Panc1 (cell line): ENCODE measurements around the gene BRD4. TPM values are rescaled to one million over a fixed set of nuclear protein-coding genes. Genes with fewer than 3 reads are reported as not detected.

Experiments
- ATAC-seq: fragments of 200-7000 bp; cut with Tn5 transposase; 2 replicates; pipeline ENCODE4 v1.9.1; 2020; ENCODE audit warnings: mild to moderate bottlenecking, moderate library complexity
- BruUV-seq: library from RNA; stranded (reverse); fragments of 400-500 nt; replicated peaks from 2 replicates; lab custom pipeline; 2021; lab: Mats Ljungman, UMichigan
- CTCF ChIA-PET: fragments of 300-600 bp; sonication (Branson Sonifier 250); formaldehyde crosslinking; loops from one replicate; lab custom pipeline; 2022; ENCODE audit warnings: antibody characterized with exemption; lab: Charles Lee
- POLR2A ChIA-PET: fragments of 300-600 bp; sonication (Branson Sonifier 250); formaldehyde crosslinking; loops from one replicate; lab custom pipeline; 2022; ENCODE audit warnings: antibody characterized with exemption; lab: Charles Lee
- DNase-seq: peaks from one replicate; pipeline ENCODE4 v3.0.0-alpha.2; 2010; ENCODE audit warnings: low read depth, low spot score
- H3K27ac ChIP-seq: 2 replicates; pipeline ENCODE4 v1.5.1; 2011; ENCODE audit warnings: mild to moderate bottlenecking, low read length, inconsistent platforms
- H3K27me3 ChIP-seq: fragments of 200-500 bp; sonication (Bioruptor generic); 2 replicates; pipeline ENCODE4 v1.6.0; 2014; ENCODE audit warnings: low read length, inconsistent platforms; ENCODE audit not compliant: control insufficient read depth, insufficient read depth
- H3K36me3 ChIP-seq: fragments of 200-500 bp; sonication (Bioruptor generic); 2 replicates; pipeline ENCODE4 v1.5.1; 2014; ENCODE audit warnings: inconsistent platforms, mild to moderate bottlenecking, low read length, moderate library complexity; ENCODE audit not compliant: control insufficient read depth, insufficient read depth
- H3K4me1 ChIP-seq: 2 replicates; pipeline ENCODE4 v1.5.1; 2011; ENCODE audit warnings: inconsistent platforms, mild to moderate bottlenecking, low read length, moderate library complexity; ENCODE audit not compliant: control insufficient read depth, insufficient read depth
- H3K4me3 ChIP-seq, 2 experiments: 2 replicates each; pipeline ENCODE4 v1.5.1; 2011 to 2012; ENCODE audit warnings: low read depth in 2 of 2, low read length in 2 of 2, mild to moderate bottlenecking in 2 of 2, inconsistent platforms in 1 of 2, moderate library complexity in 1 of 2
- H3K9me3 ChIP-seq: fragments of 200-500 bp; sonication (Bioruptor generic); 2 replicates; pipeline ENCODE4 v1.5.1; 2014; ENCODE audit warnings: low read depth, mild to moderate bottlenecking, inconsistent platforms, low read length, moderate library complexity; ENCODE audit not compliant: control insufficient read depth, insufficient read depth
- CTCF ChIP-seq: fragments of 450-650 bp; IDR thresholded peaks from 2 replicates; pipeline ENCODE4 v1.5.1; 2017; ENCODE audit warnings: mild to moderate bottlenecking
- POLR2AphosphoS5 ChIP-seq: IDR thresholded peaks from 2 replicates; pipeline ENCODE4 v1.6.1; 2012; ENCODE audit warnings: mild to moderate bottlenecking, low read depth, low read length, moderate library complexity
- SIN3A ChIP-seq: IDR thresholded peaks from 2 replicates; pipeline ENCODE4 v1.6.1; 2012; ENCODE audit warnings: low read depth, mild to moderate bottlenecking, low read length, moderate library complexity, borderline replicate concordance; ENCODE audit not compliant: insufficient read depth
- TCF7L2 ChIP-seq: IDR thresholded peaks from 2 replicates; pipeline ENCODE4 v1.6.1; 2011; ENCODE audit warnings: mild to moderate bottlenecking, low read depth, low read length, inconsistent platforms
- in situ Hi-C: cut with HindIII; loops from 2 replicates; pipeline ENCODE4 v1.10.0; 2016; ENCODE audit warnings: low sequenced_read_pairs, low pct_unique_long_range_greater_than_20kb
- intact Hi-C: fragments of 100-400 bp; cut with micrococcal nuclease; formaldehyde crosslinking; loops from one replicate; pipeline ENCODE4 v1.10.0; 2022; ENCODE audit not compliant: unreplicated experiment
- total RNA-seq: library from RNA; stranded (reverse); gene quantifications from one replicate; pipeline ENCODE4 v1.2.1, GENCODE V29; 2021; ENCODE audit not compliant: unreplicated experiment
- TF ChIP-seq, protein P1 (sequence below), 2 experiments: IDR thresholded peaks; 2 replicates each; pipeline ENCODE4 v1.6.1; 2011 to 2012; ENCODE audit warnings: low read depth in 2 of 2, control low read depth in 1 of 2, low read length in 1 of 2, mild to moderate bottlenecking in 1 of 2, moderate library complexity in 1 of 2; ENCODE audit not compliant: insufficient read depth in 1 of 2

BRD4 gene
- total RNA-seq, 1 experiment from 2014 or later = 102 TPM

DNA sequence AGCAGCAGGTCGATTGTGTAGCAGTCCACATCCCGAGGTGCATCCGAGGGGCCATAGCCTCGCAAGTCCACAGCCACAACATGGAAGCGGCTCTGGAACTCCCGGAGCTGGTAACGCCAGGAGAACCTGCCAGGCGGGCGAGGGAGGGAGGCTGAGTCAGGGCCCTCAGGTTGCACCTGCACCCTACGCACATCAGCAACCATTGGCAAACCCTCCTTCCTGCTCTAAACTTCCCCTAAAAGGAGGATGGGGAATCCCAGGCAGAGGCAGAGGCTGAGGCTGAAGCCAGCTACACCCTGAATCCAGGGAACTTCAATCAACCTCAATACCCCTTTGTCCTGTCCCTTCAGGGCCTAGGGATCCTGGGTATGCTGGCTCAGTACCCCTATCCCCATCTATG, 101.1 kb downstream of the BRD4 start:
- Histone ChIP-seq H3K9me3 (no peaks in the 10 kb centered on the region), H3K4me3 (no peak overlapping the region), H3K4me1 (no peaks in the 10 kb centered on the region), H3K27ac (no peak overlapping the region), H3K36me3 (no peaks in the 10 kb centered on the region), H3K27me3 (no peaks in the 10 kb centered on the region)
- no peak for TF ChIP-seq POLR2AphosphoS5
- no peak for TF ChIP-seq CTCF
- TF ChIP-seq, protein P1, sequence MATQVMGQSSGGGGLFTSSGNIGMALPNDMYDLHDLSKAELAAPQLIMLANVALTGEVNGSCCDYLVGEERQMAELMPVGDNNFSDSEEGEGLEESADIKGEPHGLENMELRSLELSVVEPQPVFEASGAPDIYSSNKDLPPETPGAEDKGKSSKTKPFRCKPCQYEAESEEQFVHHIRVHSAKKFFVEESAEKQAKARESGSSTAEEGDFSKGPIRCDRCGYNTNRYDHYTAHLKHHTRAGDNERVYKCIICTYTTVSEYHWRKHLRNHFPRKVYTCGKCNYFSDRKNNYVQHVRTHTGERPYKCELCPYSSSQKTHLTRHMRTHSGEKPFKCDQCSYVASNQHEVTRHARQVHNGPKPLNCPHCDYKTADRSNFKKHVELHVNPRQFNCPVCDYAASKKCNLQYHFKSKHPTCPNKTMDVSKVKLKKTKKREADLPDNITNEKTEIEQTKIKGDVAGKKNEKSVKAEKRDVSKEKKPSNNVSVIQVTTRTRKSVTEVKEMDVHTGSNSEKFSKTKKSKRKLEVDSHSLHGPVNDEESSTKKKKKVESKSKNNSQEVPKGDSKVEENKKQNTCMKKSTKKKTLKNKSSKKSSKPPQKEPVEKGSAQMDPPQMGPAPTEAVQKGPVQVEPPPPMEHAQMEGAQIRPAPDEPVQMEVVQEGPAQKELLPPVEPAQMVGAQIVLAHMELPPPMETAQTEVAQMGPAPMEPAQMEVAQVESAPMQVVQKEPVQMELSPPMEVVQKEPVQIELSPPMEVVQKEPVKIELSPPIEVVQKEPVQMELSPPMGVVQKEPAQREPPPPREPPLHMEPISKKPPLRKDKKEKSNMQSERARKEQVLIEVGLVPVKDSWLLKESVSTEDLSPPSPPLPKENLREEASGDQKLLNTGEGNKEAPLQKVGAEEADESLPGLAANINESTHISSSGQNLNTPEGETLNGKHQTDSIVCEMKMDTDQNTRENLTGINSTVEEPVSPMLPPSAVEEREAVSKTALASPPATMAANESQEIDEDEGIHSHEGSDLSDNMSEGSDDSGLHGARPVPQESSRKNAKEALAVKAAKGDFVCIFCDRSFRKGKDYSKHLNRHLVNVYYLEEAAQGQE (IDR thresholded peaks at IDR 0.05; ENCODE audit: insufficient read depth in 1 of 2, low read depth in 2 of 2, low read length in 1 of 2) = no peak
- TF ChIP-seq TCF7L2 = no peak
- no peak for TF ChIP-seq SIN3A
- BruUV-seq = no TSS peak
- no peak for DNase-seq
- CTCF ChIA-PET = no interaction called here
- ATAC-seq = peak; percentile 33; the same call in 1 of the 2 replicates
- POLR2A ChIA-PET = no interaction called here
- intact Hi-C loops = no loop called here
- in situ Hi-C loops = no loop called here

- Histone ChIP-seq H3K36me3 (no peaks in the 10 kb centered on the region), H3K4me1 (peaks cover 6% of the 10 kb centered on the region), H3K4me3 (no peak overlapping the region), H3K27me3 (no peaks in the 10 kb centered on the region), H3K27ac (no peak overlapping the region), H3K9me3 (no peaks in the 10 kb centered on the region)
- intact Hi-C loops (no loop called here), in situ Hi-C loops (no loop called here)
- no TSS peak for BruUV-seq
- TF ChIP-seq SIN3A (no peak), CTCF (no peak), TCF7L2 (no peak), POLR2AphosphoS5 (no peak)
- TF ChIP-seq, protein P1 (IDR thresholded peaks at IDR 0.05; ENCODE audit: insufficient read depth in 1 of 2, low read depth in 2 of 2, low read length in 1 of 2) = no peak
- no peak for ATAC-seq
- ChIA-PET POLR2A (no interaction called here), CTCF (interaction anchor here (1.0 kb wide), 1 partner anchor 126 kb away, joined by 4 read pairs; no protein-coding TSS in a partner anchor)
- no peak for DNase-seq
Observed at GRCh38 chr19:15227261-15227660, 105.1 kb downstream of the BRD4 start.
